Measurements from ENCODE around the gene IL20RA.
"Not testable (repeated sequence)": the region's sequence is repeated elsewhere in the genome, so short reads cannot be mapped to it uniquely, and the experiment has no call there.

Gene IL20RA

GRCh38 chr6:136983687-136984086, 61.1 kb downstream of the IL20RA start:
- DNase-seq (ENCODE audit: low spot score): no peak
- TF ChIP-seq, protein P1, sequence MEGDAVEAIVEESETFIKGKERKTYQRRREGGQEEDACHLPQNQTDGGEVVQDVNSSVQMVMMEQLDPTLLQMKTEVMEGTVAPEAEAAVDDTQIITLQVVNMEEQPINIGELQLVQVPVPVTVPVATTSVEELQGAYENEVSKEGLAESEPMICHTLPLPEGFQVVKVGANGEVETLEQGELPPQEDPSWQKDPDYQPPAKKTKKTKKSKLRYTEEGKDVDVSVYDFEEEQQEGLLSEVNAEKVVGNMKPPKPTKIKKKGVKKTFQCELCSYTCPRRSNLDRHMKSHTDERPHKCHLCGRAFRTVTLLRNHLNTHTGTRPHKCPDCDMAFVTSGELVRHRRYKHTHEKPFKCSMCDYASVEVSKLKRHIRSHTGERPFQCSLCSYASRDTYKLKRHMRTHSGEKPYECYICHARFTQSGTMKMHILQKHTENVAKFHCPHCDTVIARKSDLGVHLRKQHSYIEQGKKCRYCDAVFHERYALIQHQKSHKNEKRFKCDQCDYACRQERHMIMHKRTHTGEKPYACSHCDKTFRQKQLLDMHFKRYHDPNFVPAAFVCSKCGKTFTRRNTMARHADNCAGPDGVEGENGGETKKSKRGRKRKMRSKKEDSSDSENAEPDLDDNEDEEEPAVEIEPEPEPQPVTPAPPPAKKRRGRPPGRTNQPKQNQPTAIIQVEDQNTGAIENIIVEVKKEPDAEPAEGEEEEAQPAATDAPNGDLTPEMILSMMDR (IDR thresholded peaks at IDR 0.05; ENCODE audit: borderline replicate concordance, control extremely low read depth, extremely low read depth, insufficient read depth, missing control alignments): no peak
- in situ Hi-C loops (cut with MboI; ENCODE audit: low sequenced_read_pairs, unreplicated experiment): no loop called here

GRCh38 chr6:136982928-136983327, 61.8 kb downstream of the IL20RA start:
- no peak for DNase-seq (ENCODE audit: low spot score)
- TF ChIP-seq, protein P1 (IDR thresholded peaks at IDR 0.05; ENCODE audit: borderline replicate concordance, control extremely low read depth, extremely low read depth, insufficient read depth, missing control alignments): no peak
- in situ Hi-C loops (cut with MboI; ENCODE audit: low sequenced_read_pairs, unreplicated experiment): no loop called here

DNA sequence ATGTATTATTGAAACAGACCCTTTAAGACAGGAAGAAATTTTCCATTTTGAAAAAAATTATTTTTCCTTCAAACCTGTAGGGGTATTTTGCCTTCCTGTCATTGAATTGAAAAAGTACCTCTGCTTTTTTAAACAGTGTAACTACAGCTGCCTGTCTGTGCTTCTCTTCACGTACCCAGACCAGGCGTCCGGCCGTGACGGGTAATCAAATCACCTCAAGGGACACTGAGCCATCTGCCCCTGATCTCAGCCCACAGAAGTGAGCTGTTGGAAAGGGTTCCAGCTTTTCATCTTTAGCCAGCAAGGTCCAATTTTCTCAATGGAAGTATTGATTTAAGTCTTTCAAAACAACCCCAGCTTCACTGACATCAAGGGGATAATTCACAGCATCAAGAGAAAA, 64.7 kb downstream of the IL20RA start:
- TF ChIP-seq, protein P1 (IDR thresholded peaks at IDR 0.05; ENCODE audit: borderline replicate concordance, control extremely low read depth, extremely low read depth, insufficient read depth, missing control alignments): no peak
- no peak for DNase-seq (ENCODE audit: low spot score)
- in situ Hi-C loops (cut with MboI; ENCODE audit: low sequenced_read_pairs, unreplicated experiment): no loop called here

DNA sequence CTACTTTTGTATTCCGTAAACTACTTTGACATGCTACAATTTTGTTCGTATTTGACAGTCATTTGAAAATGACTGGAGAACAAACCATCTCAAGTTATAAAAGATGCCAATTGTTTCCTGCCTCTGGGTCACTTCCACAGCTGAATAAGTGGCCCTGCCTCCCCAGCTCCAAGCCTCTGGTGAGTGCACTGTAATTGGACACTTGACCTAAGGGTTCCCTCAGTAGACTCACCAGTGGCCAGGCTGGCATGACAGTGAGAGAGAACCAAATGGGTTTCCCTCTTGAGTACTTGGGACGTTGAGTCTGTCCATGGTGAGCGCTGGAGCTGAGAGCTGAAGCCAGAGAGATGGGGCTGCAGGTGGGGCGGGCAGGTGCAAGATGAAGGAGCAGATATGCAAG, 65.6 kb downstream of the IL20RA start:
- TF ChIP-seq, protein P1 (IDR thresholded peaks at IDR 0.05; ENCODE audit: borderline replicate concordance, control extremely low read depth, extremely low read depth, insufficient read depth, missing control alignments): no peak
- DNase-seq (ENCODE audit: low spot score): no peak
- in situ Hi-C loops (cut with MboI; ENCODE audit: low sequenced_read_pairs, unreplicated experiment): no loop called here

- TF ChIP-seq, protein P1 (IDR thresholded peaks at IDR 0.05; ENCODE audit: borderline replicate concordance, control extremely low read depth, extremely low read depth, insufficient read depth, missing control alignments): no peak
- in situ Hi-C loops (cut with MboI; ENCODE audit: low sequenced_read_pairs, unreplicated experiment): no loop called here
- DNase-seq (ENCODE audit: low spot score): no peak
Measured at GRCh38 chr6:136977075-136977474, 67.7 kb downstream of the IL20RA start.

- in situ Hi-C loops (cut with MboI; ENCODE audit: low sequenced_read_pairs, unreplicated experiment): no loop called here
- TF ChIP-seq, protein P1 (IDR thresholded peaks at IDR 0.05; ENCODE audit: borderline replicate concordance, control extremely low read depth, extremely low read depth, insufficient read depth, missing control alignments): no peak
- no peak for DNase-seq (ENCODE audit: low spot score)
Measured at GRCh38 chr6:136975089-136975715, 69.6 kb downstream of the IL20RA start.

DNA sequence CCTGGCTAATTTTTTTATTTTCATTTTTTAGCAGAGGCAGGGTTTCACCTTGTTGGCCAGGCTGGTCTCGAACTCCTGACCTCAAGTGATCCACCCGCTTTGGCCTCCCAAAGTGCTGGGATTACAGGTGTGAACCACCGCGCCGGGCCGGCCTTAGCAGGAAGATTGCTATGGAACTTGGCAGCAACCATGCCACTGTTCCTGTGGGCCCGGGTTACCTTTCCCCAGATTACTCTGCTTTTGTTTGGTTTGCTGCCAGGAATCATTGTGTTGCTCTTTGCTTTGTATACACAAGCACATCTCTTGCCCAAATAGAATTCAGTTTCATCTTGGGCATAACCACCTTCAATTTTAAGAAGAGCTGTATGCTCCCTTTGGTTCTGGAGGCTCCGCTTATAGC, 71.0 kb downstream of the IL20RA start:
- in situ Hi-C loops (cut with MboI; ENCODE audit: low sequenced_read_pairs, unreplicated experiment); DNase-seq (ENCODE audit: low spot score): not testable (repeated sequence)

Data from GM13976 (cell line).